SK-N-MC (cell line): ENCODE measurements around the gene CNP.
A peak's percentile ranks its signal among the peaks of the same experiment; 100 is the strongest.

Experiments used
- DNase-seq: peaks from one replicate; pipeline ENCODE4 v3.0.0-alpha.2; 2011; ENCODE audit warnings: low read depth, low spot score
- H3K27ac ChIP-seq: fragments of 200-600 bp; sonication (generic); 2 replicates; pipeline ENCODE4 v1.5.1; 2016; ENCODE audit warnings: mixed run types
- H3K36me3 ChIP-seq: fragments of 200-600 bp; sonication (generic); 2 replicates; pipeline ENCODE4 v1.6.1; 2017; ENCODE audit warnings: antibody characterized with exemption, low read length, mixed read lengths; ENCODE audit not compliant: insufficient read depth
- H3K4me3 ChIP-seq: fragments of 200-600 bp; sonication (generic); 2 replicates; pipeline ENCODE4 v1.5.1; 2016
- H3K9ac ChIP-seq: fragments of 200-600 bp; sonication (generic); 2 replicates; pipeline ENCODE4 v1.8.0; 2017; ENCODE audit warnings: mixed run types, mixed read lengths; ENCODE audit not compliant: insufficient read length
- H3K9me3 ChIP-seq: fragments of 200-600 bp; sonication (generic); 2 replicates; pipeline ENCODE4 v1.6.1; 2017; ENCODE audit warnings: low read depth, mild to moderate bottlenecking, antibody characterized with exemption, low read length, moderate library complexity, mixed read lengths
- EZH2 ChIP-seq: fragments of 200-600 bp; sonication (generic); IDR thresholded peaks from one replicate; pipeline ENCODE4 v1.6.1; 2017; ENCODE audit warnings: antibody characterized with exemption
- FOXP2 ChIP-seq: optimal IDR thresholded peaks from 2 replicates; pipeline ENCODE3; 2011; ENCODE audit warnings: mild to moderate bottlenecking, moderate library complexity; ENCODE audit not compliant: insufficient read depth; ENCODE audit errors: extremely low read length, control extremely low read depth
- POLR2AphosphoS5 ChIP-seq: IDR thresholded peaks from 2 replicates; pipeline ENCODE4 v1.6.1; 2012; ENCODE audit warnings: mild to moderate bottlenecking, low read depth, low read length, borderline replicate concordance

Gene CNP

DNA sequence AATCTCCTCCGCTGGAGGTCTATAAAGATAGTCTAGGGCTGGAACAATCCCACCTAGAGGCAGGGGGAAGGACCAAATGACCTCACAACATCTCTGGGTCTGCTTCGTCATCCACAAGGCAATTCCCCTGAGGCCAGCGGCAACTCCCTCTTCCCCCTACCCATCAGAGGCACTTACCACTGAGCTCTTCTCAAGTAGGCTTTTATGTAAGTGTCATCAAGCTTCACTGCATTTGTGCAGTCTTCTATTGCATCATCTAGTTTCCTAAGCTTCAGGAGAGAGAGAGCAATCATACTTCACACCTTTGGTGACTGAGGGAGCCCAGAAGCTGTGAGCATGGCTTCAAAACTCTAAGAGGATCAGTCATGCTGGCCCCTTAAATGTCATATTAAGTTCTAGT, 21.0 kb downstream of the CNP start:
- H3K9me3 ChIP-seq = no peaks in the 10 kb centered on the region
- H3K4me3 ChIP-seq = no peak overlapping the region
- H3K9ac ChIP-seq = no peak overlapping the region
- peak overlapping the region; percentile 73 for H3K27ac ChIP-seq
- DNase-seq = no peak
- no peak for TF ChIP-seq POLR2AphosphoS5
- no peak for TF ChIP-seq EZH2
- no peak for TF ChIP-seq FOXP2
- H3K36me3 ChIP-seq = peaks cover 92% of the 10 kb centered on the region

DNA sequence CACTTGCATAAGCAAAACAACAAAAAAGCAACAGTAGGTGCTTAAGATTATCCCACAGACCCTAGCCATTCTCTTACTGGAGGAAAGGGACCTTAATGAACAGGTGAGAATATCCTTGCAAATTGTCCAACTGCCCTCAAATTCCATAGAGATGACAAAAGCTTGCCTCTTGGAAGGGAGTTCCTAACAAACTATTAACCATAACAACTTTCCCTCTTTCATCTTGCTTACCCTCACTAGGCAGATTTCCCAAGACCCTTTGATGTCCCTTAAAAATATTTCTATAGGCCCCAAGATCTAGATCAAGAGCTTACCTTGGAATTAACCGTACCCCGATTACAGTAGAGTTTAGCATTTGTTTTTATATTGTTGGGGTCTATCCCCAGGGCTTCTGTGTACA, 21.8 kb downstream of the CNP start:
- no peak overlapping the region for H3K9ac ChIP-seq
- no peak overlapping the region for H3K4me3 ChIP-seq
- TF ChIP-seq EZH2 (no peak), FOXP2 (no peak), POLR2AphosphoS5 (no peak)
- H3K27ac ChIP-seq = peak overlapping the region; percentile 73; the same call in 1 of the 2 replicates
- peaks cover 92% of the 10 kb centered on the region for H3K36me3 ChIP-seq
- no peak for DNase-seq
- no peaks in the 10 kb centered on the region for H3K9me3 ChIP-seq

- Histone ChIP-seq H3K36me3 (peaks cover 90% of the 10 kb centered on the region), H3K4me3 (no peak overlapping the region), H3K27ac (no peak overlapping the region), H3K9me3 (no peaks in the 10 kb centered on the region), H3K9ac (no peak overlapping the region)
- no peak for DNase-seq
- no peak for TF ChIP-seq FOXP2
- TF ChIP-seq POLR2AphosphoS5 = no peak
- TF ChIP-seq EZH2 = no peak
Measured at GRCh38 chr17:41989702-41990419, 23.3 kb downstream of the CNP start.

- DNase-seq = no peak
- H3K36me3 ChIP-seq = peaks cover 92% of the 10 kb centered on the region
- no peaks in the 10 kb centered on the region for H3K9me3 ChIP-seq
- H3K27ac ChIP-seq = no peak overlapping the region
- H3K4me3 ChIP-seq = no peak overlapping the region
- H3K9ac ChIP-seq = no peak overlapping the region
- TF ChIP-seq EZH2 (no peak), FOXP2 (no peak)
Measured at GRCh38 chr17:41992576-41992975, 26.0 kb downstream of the CNP start.

GRCh38 chr17:41996855-41997164, 30.2 kb downstream of the CNP start:
- H3K9me3 ChIP-seq = no peaks in the 10 kb centered on the region
- no peak overlapping the region for H3K27ac ChIP-seq
- TF ChIP-seq FOXP2 (no peak), EZH2 (no peak), POLR2AphosphoS5 (no peak)
- no peak for DNase-seq
- no peak overlapping the region for H3K4me3 ChIP-seq
- H3K36me3 ChIP-seq = peaks cover 85% of the 10 kb centered on the region
- H3K9ac ChIP-seq = no peak overlapping the region

DNA sequence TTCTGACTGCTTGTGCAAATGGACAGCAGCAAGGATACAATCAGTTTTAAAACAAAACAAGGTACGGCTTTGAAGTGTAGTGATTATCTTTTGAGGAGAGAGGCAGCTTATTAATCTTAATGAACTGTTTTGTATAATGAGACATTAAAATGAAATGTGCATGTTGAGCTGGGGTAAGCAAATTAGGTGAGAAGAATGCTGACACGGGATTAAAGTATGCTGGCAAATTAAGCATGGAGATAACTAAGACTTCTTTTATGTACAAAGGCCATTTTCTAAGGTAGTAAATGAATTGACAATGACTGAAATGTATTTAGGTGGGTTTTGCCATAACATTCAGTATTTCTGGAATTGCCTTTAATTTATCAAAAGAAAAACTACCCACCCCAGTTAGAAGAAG, 31.9 kb downstream of the CNP start:
- no peak overlapping the region for H3K4me3 ChIP-seq
- no peaks in the 10 kb centered on the region for H3K9me3 ChIP-seq
- H3K9ac ChIP-seq = no peak overlapping the region
- H3K36me3 ChIP-seq = peaks cover 87% of the 10 kb centered on the region
- no peak for TF ChIP-seq FOXP2
- TF ChIP-seq EZH2 = no peak
- no peak for TF ChIP-seq POLR2AphosphoS5
- no peak overlapping the region for H3K27ac ChIP-seq
- DNase-seq = no peak

- Histone ChIP-seq H3K4me3 (no peak overlapping the region), H3K36me3 (peaks cover 74% of the 10 kb centered on the region)
- no peak for TF ChIP-seq EZH2
Measured at GRCh38 chr17:42000413-42001133, 34.0 kb downstream of the CNP start.

GRCh38 chr17:42001729-42002128, 35.1 kb downstream of the CNP start:
- no peak for TF ChIP-seq POLR2AphosphoS5
- no peak for TF ChIP-seq FOXP2
- no peak for TF ChIP-seq EZH2
- Histone ChIP-seq H3K27ac (no peak overlapping the region), H3K9ac (peak overlapping the region; percentile 11), H3K9me3 (no peaks in the 10 kb centered on the region), H3K4me3 (no peak overlapping the region), H3K36me3 (peaks cover 63% of the 10 kb centered on the region)
- no peak for DNase-seq

More at GRCh38 chr17:42000413-42001133, 34.0 kb downstream of the CNP start:
- Histone ChIP-seq H3K9me3 (no peaks in the 10 kb centered on the region), H3K9ac (no peak overlapping the region), H3K27ac (no peak overlapping the region)
- no peak for DNase-seq

- TF ChIP-seq EZH2 = no peak
- no peak for TF ChIP-seq POLR2AphosphoS5
- TF ChIP-seq FOXP2 = no peak
- H3K9ac ChIP-seq = peak overlapping the region; percentile 11
- H3K4me3 ChIP-seq = no peak overlapping the region
- peaks cover 60% of the 10 kb centered on the region for H3K36me3 ChIP-seq
- H3K27ac ChIP-seq = no peak overlapping the region; the same call in 1 of the 2 replicates
- H3K9me3 ChIP-seq = no peaks in the 10 kb centered on the region
- DNase-seq = no peak
Measured at GRCh38 chr17:42002175-42002791, 35.7 kb downstream of the CNP start.
